ENCODE measurements around the gene SEZ6. TPM values are rescaled to one million over a fixed set of nuclear protein-coding genes. Genes with fewer than 3 reads are reported as not detected.

Gene SEZ6
- total RNA-seq, 1 donor from 2014 or later: not detected

- H3K4me3 Mint-ChIP-seq (ENCODE audit: unreplicated experiment): no peak overlapping the region
- H3K27ac Mint-ChIP-seq (ENCODE audit: unreplicated experiment): no peak overlapping the region
- H3K9me3 Mint-ChIP-seq (ENCODE audit: unreplicated experiment): no peaks in the 10 kb centered on the region
- no peaks in the 10 kb centered on the region for H3K27me3 Mint-ChIP-seq (ENCODE audit: unreplicated experiment)
- DNase-seq (ENCODE audit: extremely low spot score, unreplicated experiment): no peak
- TF ChIP-seq CTCF (IDR thresholded peaks at IDR 0.05): no peak
- peaks cover 33% of the 10 kb centered on the region for H3K36me3 Mint-ChIP-seq (ENCODE audit: unreplicated experiment)
- peaks cover 13% of the 10 kb centered on the region for H3K4me1 Mint-ChIP-seq (ENCODE audit: unreplicated experiment)
Observed at GRCh38 chr17:28907709-28908475, 97.9 kb downstream of the SEZ6 start.

DNA sequence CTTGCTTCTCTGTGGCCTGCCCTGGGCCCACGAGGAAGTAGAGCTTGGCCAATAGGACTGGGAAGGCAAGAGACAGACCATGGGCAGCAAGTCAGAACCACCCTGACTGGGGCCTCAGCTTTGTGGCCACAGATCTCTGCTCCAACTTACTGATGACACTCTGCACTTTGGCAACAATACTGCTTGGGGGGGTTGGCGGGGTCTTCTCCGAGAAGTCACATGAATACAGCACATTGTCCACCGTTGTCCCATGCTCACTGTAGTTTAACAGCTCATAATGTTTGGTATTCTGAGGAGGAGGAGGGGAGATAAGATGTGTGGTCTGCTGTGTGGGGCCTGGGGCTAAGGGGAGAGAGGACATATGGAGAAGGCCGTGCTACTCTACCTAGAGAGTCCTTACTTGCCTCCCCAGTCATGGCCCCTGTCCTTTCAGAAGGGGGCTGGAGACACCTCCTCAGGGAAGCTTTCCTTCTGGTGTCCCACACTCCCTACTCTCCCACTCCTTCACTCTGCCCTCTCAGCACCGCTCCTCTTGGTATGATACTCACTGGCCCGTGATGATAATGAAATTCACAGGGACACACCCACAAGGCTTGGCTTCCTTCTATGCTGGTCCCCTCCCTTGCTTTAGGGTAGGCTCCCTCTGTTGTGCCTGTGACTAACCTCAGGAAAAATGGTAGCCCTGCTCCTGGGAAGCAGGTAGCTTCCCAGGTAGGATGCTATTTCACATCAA lies 99.0 kb downstream of the SEZ6 start:
- DNase-seq (ENCODE audit: extremely low spot score, unreplicated experiment): no peak
- no peaks in the 10 kb centered on the region for H3K9me3 Mint-ChIP-seq (ENCODE audit: unreplicated experiment)
- no peak for TF ChIP-seq CTCF (IDR thresholded peaks at IDR 0.05)
- H3K36me3 Mint-ChIP-seq (ENCODE audit: unreplicated experiment): peaks cover 24% of the 10 kb centered on the region
- H3K27ac Mint-ChIP-seq (ENCODE audit: unreplicated experiment): no peak overlapping the region
- H3K4me1 Mint-ChIP-seq (ENCODE audit: unreplicated experiment): peaks cover 18% of the 10 kb centered on the region
- no peaks in the 10 kb centered on the region for H3K27me3 Mint-ChIP-seq (ENCODE audit: unreplicated experiment)
- H3K4me3 Mint-ChIP-seq (ENCODE audit: unreplicated experiment): no peak overlapping the region

DNA sequence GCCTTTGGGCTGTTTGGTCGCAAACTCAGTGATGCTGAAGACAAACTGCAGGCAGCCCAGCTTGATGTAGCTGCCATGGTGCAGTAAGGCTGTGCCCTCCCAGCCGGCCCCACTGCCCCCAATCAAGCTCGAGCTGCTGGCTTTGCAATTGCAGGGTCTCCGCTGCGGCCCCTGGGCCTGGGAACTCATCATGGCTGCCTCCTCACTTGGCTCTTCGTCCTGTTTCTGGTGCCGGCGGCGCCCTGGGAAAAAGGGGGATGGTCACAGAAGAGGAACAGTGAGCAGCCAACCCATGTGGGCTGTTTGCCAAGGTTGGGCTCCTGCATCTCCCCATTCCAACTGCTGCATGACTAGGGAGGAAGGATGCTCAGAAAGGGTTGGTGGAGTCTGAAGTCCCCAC lies 99.6 kb downstream of the SEZ6 start:
- Mint-ChIP-seq H3K36me3 (ENCODE audit: unreplicated experiment) (peaks cover 24% of the 10 kb centered on the region), H3K27ac (ENCODE audit: unreplicated experiment) (no peak overlapping the region)

More for the DNA sequence above, 99.6 kb downstream of the SEZ6 start:
- no peak for DNase-seq (ENCODE audit: extremely low spot score, unreplicated experiment)
- TF ChIP-seq CTCF (IDR thresholded peaks at IDR 0.05): no peak
- no peaks in the 10 kb centered on the region for H3K27me3 Mint-ChIP-seq (ENCODE audit: unreplicated experiment)
- no peak overlapping the region for H3K4me3 Mint-ChIP-seq (ENCODE audit: unreplicated experiment)
- H3K4me1 Mint-ChIP-seq (ENCODE audit: unreplicated experiment): peaks cover 23% of the 10 kb centered on the region
- H3K9me3 Mint-ChIP-seq (ENCODE audit: unreplicated experiment): no peaks in the 10 kb centered on the region

Other genes starting within 250 kb of the SEZ6 start
- 19.4 and 21.2 TPM in 2 replicates for gene FAM222B, start 163.2 kb downstream of the SEZ6 start, total RNA-seq
- 38.3 and 38.5 TPM in 2 replicates for gene ERAL1, start 151.0 kb downstream of the SEZ6 start, total RNA-seq
- gene FLOT2, start 108.3 kb downstream of the SEZ6 start, total RNA-seq: 95.8 and 104 TPM in 2 replicates
- gene DHRS13, start 103.0 kb downstream of the SEZ6 start, total RNA-seq: 10.7 and 12.4 TPM in 2 replicates
- gene PHF12, start 54.5 kb downstream of the SEZ6 start, total RNA-seq: 50.3 and 52.8 TPM in 2 replicates
- 1.1 and 1.6 TPM in 2 replicates for gene PIPOX, start 37.1 kb upstream of the SEZ6 start, total RNA-seq
- 27.8 and 28.8 TPM in 2 replicates for gene MYO18A, start 174.4 kb upstream of the SEZ6 start, total RNA-seq
- gene CRYBA1, start 240.8 kb upstream of the SEZ6 start, total RNA-seq: not detected in 2 replicates